Raji (cell line): ENCODE measurements around the gene LIMK2.

ENCODE experiments used
- POLR2A ChIP-seq: IDR thresholded peaks from 2 replicates; pipeline ENCODE4 v1.6.1; 2011; ENCODE audit warnings: low read depth, low read length, control low read depth; ENCODE audit not compliant: insufficient read depth

LIMK2 gene

DNA sequence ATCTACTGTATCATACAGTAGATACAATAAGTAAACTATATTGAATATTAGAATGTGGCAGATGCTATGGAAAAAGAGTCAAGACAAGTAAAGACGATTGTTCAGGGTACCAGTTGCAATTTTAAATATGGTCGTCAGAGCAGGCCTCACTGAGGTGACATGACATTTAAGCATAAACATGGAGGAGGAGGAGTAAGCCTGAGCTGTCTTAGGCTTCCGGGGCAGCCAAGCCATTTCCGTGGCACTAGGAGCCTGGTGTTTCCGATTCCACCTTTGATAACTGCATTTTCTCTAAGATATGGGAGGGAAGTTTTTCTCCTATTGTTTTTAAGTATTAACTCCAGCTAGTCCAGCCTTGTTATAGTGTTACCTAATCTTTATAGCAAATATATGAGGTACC lies 65.6 kb downstream of the LIMK2 start:
- no peak for TF ChIP-seq POLR2A

DNA sequence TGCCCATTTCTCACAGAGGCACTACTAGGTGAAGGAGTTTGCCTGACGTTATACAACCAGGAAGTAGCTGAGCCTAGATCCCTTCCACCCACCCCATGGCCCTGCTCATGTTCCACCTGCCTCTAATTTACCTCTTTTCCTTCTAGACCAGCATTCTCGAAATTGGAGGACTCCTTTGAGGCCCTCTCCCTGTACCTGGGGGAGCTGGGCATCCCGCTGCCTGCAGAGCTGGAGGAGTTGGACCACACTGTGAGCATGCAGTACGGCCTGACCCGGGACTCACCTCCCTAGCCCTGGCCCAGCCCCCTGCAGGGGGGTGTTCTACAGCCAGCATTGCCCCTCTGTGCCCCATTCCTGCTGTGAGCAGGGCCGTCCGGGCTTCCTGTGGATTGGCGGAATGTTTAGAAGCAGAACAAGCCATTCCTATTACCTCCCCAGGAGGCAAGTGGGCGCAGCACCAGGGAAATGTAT lies 66.1 kb downstream of the LIMK2 start:
- no peak for TF ChIP-seq POLR2A

DNA sequence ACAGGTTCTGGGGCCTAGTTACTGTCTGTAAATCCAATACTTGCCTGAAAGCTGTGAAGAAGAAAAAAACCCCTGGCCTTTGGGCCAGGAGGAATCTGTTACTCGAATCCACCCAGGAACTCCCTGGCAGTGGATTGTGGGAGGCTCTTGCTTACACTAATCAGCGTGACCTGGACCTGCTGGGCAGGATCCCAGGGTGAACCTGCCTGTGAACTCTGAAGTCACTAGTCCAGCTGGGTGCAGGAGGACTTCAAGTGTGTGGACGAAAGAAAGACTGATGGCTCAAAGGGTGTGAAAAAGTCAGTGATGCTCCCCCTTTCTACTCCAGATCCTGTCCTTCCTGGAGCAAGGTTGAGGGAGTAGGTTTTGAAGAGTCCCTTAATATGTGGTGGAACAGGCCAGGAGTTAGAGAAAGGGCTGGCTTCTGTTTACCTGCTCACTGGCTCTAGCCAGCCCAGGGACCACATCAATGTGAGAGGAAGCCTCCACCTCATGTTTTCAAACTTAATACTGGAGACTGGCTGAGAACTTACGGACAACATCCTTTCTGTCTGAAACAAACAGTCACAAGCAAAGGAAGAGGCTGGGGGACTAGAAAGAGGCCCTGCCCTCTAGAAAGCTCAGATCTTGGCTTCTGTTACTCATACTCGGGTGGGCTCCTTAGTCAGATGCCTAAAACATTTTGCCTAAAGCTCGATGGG lies 66.7 kb downstream of the LIMK2 start:
- no peak for TF ChIP-seq POLR2A

DNA sequence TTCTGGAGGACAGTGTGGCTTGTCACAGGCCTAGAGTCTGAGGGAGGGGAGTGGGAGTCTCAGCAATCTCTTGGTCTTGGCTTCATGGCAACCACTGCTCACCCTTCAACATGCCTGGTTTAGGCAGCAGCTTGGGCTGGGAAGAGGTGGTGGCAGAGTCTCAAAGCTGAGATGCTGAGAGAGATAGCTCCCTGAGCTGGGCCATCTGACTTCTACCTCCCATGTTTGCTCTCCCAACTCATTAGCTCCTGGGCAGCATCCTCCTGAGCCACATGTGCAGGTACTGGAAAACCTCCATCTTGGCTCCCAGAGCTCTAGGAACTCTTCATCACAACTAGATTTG lies 67.2 kb downstream of the LIMK2 start:
- TF ChIP-seq POLR2A = no peak

DNA sequence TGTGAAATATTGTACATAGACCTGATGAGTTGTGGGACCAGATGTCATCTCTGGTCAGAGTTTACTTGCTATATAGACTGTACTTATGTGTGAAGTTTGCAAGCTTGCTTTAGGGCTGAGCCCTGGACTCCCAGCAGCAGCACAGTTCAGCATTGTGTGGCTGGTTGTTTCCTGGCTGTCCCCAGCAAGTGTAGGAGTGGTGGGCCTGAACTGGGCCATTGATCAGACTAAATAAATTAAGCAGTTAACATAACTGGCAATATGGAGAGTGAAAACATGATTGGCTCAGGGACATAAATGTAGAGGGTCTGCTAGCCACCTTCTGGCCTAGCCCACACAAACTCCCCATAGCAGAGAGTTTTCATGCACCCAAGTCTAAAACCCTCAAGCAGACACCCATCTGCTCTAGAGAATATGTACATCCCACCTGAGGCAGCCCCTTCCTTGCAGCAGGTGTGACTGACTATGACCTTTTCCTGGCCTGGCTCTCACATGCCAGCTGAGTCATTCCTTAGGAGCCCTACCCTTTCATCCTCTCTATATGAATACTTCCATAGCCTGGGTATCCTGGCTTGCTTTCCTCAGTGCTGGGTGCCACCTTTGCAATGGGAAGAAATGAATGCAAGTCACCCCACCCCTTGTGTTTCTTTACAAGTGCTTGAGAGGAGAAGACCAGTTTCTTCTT lies 67.9 kb downstream of the LIMK2 start:
- TF ChIP-seq POLR2A = no peak

DNA sequence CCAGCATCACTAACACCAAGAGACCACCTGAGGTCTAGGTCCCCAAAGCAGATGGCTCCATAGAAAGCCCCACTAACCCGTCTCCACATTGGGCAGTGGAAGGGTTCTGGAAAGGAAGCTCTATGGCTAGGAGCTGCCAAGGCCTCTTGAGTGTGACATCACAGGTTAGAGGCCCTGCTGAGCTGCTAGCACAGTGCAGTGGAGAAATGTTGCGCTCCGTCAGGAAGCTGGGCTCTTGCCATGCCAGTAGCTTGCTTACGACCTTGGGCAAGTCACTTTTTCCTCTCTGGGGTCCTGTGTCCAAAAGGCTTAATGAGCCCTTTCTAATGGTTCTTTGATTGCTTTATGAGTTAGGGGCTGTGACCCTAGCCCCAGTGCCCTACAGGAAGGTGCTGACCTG lies 69.6 kb downstream of the LIMK2 start:
- TF ChIP-seq POLR2A = no peak

DNA sequence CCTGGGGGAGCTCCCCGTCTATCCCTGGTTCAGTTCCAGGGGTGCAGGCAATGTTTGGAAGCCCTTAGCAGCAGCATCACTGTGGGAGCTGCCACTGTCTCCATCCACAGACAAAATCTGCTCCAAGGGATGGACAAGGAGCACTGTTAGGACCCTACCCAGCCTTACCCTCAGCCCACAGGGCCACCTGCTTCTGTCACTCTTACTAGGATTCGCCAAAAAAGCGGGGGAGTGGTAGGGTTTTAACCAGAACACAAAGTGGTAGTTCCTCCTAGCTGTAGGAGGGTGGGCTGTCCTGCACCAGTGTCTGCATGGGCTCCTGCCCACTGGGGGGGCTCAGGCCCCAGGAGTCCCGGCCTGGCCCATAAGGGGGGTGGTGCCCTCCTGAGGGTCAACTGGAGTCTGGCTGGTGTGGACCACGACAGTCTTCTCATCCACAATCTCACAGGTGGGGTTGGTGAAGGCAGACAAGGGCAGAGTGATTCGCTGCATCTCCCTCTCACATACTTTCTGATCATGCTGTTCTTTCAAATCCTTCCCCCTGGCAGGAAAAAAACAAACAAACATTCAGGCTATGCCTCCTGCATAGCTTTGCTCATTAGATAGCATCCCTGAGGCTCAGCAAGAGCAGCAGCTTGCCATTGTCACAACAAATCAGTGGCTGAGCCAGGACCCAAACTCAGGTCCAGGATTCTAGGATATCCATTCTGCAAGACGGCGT lies 70.8 kb downstream of the LIMK2 start:
- TF ChIP-seq POLR2A = no peak

DNA sequence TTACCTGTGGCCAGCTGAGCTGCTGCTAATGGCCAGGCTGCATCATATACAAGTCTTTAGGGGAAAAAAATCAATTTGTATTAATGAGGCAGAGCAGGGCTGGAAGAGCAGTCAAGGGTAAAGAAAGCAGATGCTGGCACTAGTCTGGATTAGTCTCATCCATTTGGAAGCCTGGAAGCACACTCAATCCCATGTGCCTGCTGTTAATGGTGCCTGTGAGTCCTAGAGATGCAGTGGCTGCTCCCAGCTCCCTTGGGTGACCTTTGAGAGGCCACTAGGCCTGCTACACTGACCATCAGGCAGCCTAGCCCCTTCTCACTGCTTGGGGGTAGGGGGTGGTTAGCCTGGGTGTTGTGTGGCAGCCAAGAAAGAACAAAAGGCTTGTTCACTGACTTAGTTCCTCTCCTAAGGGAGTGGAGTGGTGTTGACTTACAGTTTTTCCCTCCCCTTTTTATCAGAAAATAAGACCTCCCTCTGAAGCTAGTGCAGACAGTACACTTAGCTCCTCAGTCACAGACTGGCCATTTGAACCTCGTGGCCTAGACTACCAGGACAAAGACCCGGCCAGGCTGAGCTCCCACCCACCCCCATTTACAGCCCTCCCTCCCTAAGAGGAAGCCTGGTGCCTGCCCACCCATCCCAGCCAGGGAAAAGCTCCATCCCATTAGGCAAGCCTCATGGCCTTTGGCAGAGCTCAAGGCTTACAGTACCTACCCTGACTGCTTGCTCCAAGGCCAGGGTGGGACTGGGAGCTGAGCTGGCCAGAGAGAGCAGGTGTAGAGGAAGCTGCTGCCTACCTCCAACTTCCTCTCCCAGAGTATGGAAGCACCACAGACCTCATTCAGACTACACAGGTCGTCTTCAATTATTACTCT lies 72.4 kb downstream of the LIMK2 start:
- TF ChIP-seq POLR2A = no peak

DNA sequence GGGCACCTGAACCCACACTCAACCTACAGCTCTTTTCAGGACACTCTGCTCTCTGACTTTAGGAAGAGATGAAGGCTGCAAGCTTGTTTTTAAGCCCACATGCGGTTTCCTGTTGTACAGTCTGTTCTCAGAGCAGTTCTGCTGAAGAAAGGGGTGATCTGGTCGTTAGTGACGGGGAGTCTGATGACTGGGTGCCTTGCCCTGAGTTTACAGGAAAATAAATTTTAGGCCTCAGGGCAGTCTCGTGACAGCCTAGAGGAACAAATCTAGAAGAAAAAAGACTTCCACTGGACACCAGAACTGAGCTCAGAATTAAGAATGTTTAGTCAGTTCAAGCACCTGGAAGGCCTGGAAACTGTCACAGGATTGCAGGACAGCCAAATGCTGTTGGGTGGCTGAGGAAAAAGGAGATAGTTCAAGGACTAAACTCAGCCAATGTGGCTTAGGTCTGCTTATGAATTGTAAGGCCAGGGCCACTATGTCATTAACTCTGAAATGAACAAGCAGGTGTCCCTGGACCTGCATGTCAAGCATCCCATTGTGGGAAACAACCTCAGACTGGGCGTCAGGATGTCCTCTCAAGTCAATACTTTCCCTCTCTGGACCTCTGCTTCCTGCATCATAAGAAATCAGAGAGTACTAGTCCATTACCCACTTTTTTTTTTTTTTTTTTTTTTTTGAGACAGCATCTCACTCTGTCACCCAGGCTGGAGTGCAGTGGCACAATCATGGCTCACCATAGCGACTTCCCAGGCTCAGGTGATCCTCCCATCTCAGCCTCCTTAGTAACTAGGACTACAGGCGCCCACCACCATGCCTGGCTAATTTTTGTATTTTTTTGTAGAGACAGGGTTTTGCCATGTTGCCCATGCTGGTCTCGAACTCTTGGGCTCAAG lies 74.5 kb downstream of the LIMK2 start:
- TF ChIP-seq POLR2A = no peak

DNA sequence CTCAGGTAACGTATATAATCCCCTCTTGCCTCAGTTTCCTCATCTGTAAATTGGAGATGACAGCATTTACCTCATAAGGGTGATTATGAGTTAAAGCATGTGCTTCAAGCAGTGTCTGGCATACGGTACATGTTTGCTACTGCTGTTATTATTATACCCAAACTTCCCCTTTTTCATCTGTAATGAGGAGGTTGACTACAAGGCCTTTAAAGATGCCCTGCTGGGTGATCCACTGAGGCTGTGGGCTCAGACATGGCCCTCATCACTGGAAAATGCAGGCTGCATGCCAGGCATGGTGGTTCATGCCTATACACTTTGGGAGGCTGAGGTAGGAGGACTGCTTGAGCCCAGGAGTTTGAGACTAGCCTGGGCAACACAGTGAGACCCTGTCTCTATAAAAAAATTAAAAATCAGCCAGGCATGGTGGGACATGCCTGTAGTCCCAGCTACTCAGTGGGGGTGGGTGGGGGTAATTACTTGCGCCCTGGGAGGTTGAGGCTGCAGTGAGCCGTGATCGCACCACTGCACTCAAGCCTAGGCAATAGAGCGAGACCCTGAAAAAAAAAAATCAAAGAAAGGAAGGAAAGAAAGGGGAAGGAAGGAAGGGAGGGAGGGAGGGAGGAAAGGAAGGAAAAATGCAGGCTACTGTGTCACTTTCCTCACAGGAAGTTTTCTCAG lies 75.9 kb downstream of the LIMK2 start:
- no peak for TF ChIP-seq POLR2A

DNA sequence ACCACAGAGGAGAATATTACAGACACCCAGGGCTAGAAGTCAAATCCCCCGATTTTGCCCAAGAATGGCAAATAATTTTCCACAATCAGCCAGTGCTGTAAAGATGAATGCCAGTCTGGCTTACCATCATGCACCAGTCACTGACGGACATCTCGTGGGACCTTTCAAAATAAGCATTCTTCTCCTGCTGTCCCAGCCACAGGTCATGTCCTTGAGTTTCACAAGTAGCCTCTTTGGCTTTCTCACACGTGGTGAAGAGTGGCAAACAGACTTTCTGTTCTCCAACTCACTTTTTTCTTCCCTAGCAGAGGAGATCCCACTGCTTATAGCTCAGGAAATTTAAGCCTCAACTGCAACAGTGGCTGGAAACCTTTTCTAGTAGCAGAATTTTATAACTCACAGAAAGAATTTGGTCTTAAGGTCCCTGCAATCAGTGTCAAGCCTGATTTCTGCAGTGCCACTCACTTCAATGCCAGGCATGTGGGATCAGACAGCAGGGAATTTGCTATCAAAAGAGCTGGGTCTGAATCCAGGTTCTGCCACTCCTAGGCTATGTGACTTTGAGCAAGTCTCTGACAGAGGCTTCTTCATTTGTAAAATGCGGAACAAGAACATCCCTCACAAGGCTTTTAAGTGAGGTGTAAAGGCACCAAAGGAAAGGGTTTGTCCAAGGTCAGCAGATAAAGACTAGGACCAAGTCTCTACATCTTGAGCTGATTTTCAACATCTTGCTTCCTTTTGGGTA lies 76.6 kb downstream of the LIMK2 start:
- no peak for TF ChIP-seq POLR2A

DNA sequence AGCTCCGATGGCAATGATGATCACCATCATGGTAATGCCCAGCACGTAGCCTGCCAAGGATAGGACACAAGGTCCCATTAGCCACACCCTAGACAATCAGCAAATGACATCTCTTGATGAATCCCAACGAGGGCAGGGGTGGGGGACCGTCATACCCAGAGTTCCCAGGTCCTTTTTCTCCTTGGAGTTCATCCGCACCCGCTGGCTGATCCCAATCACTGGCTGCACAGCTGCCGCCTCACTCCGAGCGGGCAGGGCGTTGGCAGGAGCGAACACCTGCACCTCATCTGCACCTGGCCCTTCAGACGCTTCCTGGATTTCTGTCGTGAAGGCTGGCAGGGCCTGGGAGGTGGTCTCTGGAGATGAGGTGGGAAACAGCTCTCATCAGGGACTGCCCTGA lies 77.2 kb downstream of the LIMK2 start:
- TF ChIP-seq POLR2A = no peak
